ENCODE measurements around the gene GDPD4.

DNA sequence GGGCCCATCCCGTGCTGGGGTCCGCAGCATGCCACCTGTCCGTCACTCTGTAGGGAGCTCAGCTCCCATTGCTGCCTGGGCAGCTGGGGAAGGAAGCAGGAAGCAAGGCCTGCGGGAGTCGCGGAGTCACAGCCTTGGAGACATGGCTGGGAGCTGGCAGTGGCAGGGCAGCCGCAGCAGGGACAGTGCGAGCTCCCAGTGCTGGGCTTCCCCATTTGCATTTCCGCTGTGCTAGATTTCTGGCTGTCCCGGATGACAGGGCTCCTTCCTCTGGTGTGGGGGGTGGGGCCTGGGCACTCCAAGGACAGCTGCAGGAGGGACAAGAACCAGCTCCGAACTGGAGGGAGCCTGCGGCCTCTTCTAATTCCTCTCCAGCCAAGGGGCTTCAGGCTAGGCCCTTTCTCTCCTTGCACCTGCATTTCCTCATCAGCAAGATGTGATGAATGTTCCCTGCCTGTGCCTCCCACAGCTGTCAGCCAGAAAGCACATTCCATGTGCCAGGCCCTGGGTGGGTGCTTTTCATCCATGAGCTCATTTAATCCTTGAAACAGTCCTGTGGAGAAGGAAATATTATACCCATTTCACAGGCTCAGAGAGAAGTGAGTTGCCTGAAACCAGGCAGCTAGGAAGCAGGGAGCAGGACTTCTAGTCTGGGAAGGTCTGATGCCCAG is 125.5 kb downstream of the GDPD4 start:
- TF ChIP-seq POLR2AphosphoS5 (IDR thresholded peaks at IDR 0.05; ENCODE audit: low read depth, low read length) (no peak), CTCF (IDR thresholded peaks at IDR 0.05) (no peak), SIN3A (IDR thresholded peaks at IDR 0.05; ENCODE audit: borderline replicate concordance, insufficient read depth, low read depth, low read length) (no peak), TCF7L2 (IDR thresholded peaks at IDR 0.05; ENCODE audit: low read depth, low read length) (no peak)
- TF ChIP-seq, protein P1, sequence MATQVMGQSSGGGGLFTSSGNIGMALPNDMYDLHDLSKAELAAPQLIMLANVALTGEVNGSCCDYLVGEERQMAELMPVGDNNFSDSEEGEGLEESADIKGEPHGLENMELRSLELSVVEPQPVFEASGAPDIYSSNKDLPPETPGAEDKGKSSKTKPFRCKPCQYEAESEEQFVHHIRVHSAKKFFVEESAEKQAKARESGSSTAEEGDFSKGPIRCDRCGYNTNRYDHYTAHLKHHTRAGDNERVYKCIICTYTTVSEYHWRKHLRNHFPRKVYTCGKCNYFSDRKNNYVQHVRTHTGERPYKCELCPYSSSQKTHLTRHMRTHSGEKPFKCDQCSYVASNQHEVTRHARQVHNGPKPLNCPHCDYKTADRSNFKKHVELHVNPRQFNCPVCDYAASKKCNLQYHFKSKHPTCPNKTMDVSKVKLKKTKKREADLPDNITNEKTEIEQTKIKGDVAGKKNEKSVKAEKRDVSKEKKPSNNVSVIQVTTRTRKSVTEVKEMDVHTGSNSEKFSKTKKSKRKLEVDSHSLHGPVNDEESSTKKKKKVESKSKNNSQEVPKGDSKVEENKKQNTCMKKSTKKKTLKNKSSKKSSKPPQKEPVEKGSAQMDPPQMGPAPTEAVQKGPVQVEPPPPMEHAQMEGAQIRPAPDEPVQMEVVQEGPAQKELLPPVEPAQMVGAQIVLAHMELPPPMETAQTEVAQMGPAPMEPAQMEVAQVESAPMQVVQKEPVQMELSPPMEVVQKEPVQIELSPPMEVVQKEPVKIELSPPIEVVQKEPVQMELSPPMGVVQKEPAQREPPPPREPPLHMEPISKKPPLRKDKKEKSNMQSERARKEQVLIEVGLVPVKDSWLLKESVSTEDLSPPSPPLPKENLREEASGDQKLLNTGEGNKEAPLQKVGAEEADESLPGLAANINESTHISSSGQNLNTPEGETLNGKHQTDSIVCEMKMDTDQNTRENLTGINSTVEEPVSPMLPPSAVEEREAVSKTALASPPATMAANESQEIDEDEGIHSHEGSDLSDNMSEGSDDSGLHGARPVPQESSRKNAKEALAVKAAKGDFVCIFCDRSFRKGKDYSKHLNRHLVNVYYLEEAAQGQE (IDR thresholded peaks at IDR 0.05; ENCODE audit: insufficient read depth in 1 of 2, low read depth in 2 of 2, low read length in 1 of 2), result no peak
